Measurements from ENCODE around the gene CAPN8. TPM values are rescaled to one million over a fixed set of nuclear protein-coding genes. Genes with fewer than 3 reads are reported as not detected.

CAPN8 gene
- total and polyA plus RNA-seq, 2 donors (not counting 1 experiment from before 2014, with no cell fraction given), result 0.37 to 0.52 TPM

DNA sequence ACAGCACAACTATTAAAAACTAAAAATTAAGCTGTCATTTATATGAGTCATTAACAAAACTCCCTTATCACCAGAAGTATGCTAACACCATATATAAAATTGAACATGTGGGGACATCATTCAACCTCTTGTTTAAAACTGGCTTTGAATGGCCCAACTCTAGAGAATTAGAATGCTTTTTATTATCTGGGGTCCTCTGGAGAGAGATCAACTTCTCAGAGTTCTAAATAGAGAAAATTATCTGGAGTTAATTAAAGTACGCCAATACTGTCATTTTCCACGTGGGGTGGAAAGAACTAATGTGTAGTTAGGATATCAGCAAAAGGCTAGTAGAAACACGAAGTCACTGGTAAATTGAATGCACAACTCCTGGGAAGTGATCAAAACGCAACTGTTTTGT, 25.6 kb upstream of the CAPN8 start:
- Histone ChIP-seq H3K79me2 (ENCODE audit: control insufficient read depth, insufficient read depth, low read length) (no peaks in the 10 kb centered on the region), H2AFZ (ENCODE audit: insufficient read depth, low read depth, low read length, poor library complexity, severe bottlenecking) (no peak overlapping the region), H3K4me3 (ENCODE audit: control extremely low read depth in 1 of 5, extremely low read depth in 1 of 5, insufficient read depth in 1 of 5, low read depth in 2 of 5, low read length in 4 of 5) (no peak overlapping the region), H4K20me1 (ENCODE audit: control insufficient read depth, insufficient read depth, low read length, poor library complexity, severe bottlenecking) (no peaks in the 10 kb centered on the region), H3K9me3 (ENCODE audit: control extremely low read depth in 1 of 3, control insufficient read depth in 2 of 3, insufficient read depth in 1 of 3, low read length in 2 of 3) (no peaks in the 10 kb centered on the region), H3K27me3 (replicated peaks in 1 of 4; ENCODE audit: control extremely low read depth in 1 of 4, control insufficient read depth in 3 of 4, insufficient read depth in 4 of 4, low read length in 3 of 4) (peaks cover 0 to 5% (median 0%) of the 10 kb centered on the region in 4 experiments), H3K9ac (ENCODE audit: low read length) (no peak overlapping the region), H3K27ac (ENCODE audit: low read length in 2 of 2) (no peak overlapping the region), H3K4me1 (ENCODE audit: control insufficient read depth in 2 of 2, insufficient read depth in 2 of 2, low read length in 2 of 2) (no peaks in the 10 kb centered on the region), H3K36me3 (replicated peaks in 1 of 2; ENCODE audit: control extremely low read depth in 1 of 2, control insufficient read depth in 1 of 2, extremely low read depth in 1 of 2, insufficient read depth in 2 of 2, low read length in 1 of 2) (no peaks in the 10 kb centered on the region), H3K4me2 (replicated peaks; ENCODE audit: low read depth, low read length, poor library complexity, severe bottlenecking) (no peak overlapping the region)
- DNase-seq, result no peak
- ChIA-PET POLR2A (no interaction called here), CTCF (interaction anchor here (0.6 to 1.7 kb wide), 3 partner anchors 58 to 557 kb away, joined by 3 to 6 read pairs (median 3); no protein-coding TSS in a partner anchor)
- no peak for ATAC-seq (ENCODE audit: low read depth)
- Mint-ChIP-seq H3K9me3 (ENCODE audit: insufficient read depth) (no peaks in the 10 kb centered on the region), H3K4me1 (no peaks in the 10 kb centered on the region), H3K27me3 (peaks cover 16% of the 10 kb centered on the region), H3K27ac (no peak overlapping the region), H3K4me3 (no peak overlapping the region)
- intact Hi-C loops (cut with micrococcal nuclease), result no loop called here
- TF ChIP-seq EZH2 (IDR thresholded peaks at IDR 0.05; ENCODE audit: borderline replicate concordance, insufficient read depth, low read depth, low read length, poor library complexity, severe bottlenecking), result no peak
- TF ChIP-seq, protein P1, sequence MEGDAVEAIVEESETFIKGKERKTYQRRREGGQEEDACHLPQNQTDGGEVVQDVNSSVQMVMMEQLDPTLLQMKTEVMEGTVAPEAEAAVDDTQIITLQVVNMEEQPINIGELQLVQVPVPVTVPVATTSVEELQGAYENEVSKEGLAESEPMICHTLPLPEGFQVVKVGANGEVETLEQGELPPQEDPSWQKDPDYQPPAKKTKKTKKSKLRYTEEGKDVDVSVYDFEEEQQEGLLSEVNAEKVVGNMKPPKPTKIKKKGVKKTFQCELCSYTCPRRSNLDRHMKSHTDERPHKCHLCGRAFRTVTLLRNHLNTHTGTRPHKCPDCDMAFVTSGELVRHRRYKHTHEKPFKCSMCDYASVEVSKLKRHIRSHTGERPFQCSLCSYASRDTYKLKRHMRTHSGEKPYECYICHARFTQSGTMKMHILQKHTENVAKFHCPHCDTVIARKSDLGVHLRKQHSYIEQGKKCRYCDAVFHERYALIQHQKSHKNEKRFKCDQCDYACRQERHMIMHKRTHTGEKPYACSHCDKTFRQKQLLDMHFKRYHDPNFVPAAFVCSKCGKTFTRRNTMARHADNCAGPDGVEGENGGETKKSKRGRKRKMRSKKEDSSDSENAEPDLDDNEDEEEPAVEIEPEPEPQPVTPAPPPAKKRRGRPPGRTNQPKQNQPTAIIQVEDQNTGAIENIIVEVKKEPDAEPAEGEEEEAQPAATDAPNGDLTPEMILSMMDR (IDR thresholded peaks at IDR 0.05), result no peak
- 91% methylated on average over 2 of the region's 4 CpGs for WGBS (ENCODE audit: insufficient coverage)

DNA sequence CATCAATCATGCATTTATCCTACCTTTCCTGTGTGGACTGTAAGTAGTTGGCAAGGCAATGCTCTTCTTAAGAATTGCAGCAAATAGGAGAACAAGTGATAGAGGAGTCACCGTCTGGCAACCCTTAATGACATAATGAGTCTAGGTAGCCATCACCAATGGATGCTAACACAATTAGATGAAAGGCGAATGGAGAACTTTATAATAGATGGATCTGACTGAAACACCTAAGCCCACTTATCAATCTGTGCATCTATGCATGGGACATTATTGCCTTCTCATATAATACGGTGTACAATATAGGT, 18.9 kb upstream of the CAPN8 start:
- DNase-seq (no peak), ATAC-seq (ENCODE audit: low read depth) (no peak)
- H3K9me3 Mint-ChIP-seq (ENCODE audit: insufficient read depth), result no peaks in the 10 kb centered on the region
- ChIA-PET CTCF (interaction anchor here (1.0 to 2.0 kb wide), 5 partner anchors 16 to 553 kb away, joined by 4 to 12 read pairs (median 8); no protein-coding TSS in a partner anchor), POLR2A (no interaction called here)
- intact Hi-C loops (cut with micrococcal nuclease), result no loop called here
- no peak overlapping the region for H3K4me2 ChIP-seq (replicated peaks; ENCODE audit: low read depth, low read length, poor library complexity, severe bottlenecking)
- H3K27me3 ChIP-seq (replicated peaks in 1 of 4; ENCODE audit: control extremely low read depth in 1 of 4, control insufficient read depth in 3 of 4, insufficient read depth in 4 of 4, low read length in 3 of 4), result peaks cover 0 to 8% (median 2%) of the 10 kb centered on the region in 4 experiments
- H3K36me3 ChIP-seq (replicated peaks in 1 of 2; ENCODE audit: control extremely low read depth in 1 of 2, control insufficient read depth in 1 of 2, extremely low read depth in 1 of 2, insufficient read depth in 2 of 2, low read length in 1 of 2), result no peaks in the 10 kb centered on the region
- H3K27ac ChIP-seq (ENCODE audit: low read length in 2 of 2), result no peak overlapping the region
- no peaks in the 10 kb centered on the region for H3K9me3 ChIP-seq (ENCODE audit: control extremely low read depth in 1 of 3, control insufficient read depth in 2 of 3, insufficient read depth in 1 of 3, low read length in 2 of 3)
- H4K20me1 ChIP-seq (ENCODE audit: control insufficient read depth, insufficient read depth, low read length, poor library complexity, severe bottlenecking), result no peaks in the 10 kb centered on the region
- peaks cover 30% of the 10 kb centered on the region for H3K27me3 Mint-ChIP-seq
- no peak overlapping the region for H2AFZ ChIP-seq (ENCODE audit: insufficient read depth, low read depth, low read length, poor library complexity, severe bottlenecking)
- no peak overlapping the region for H3K27ac Mint-ChIP-seq
- H3K79me2 ChIP-seq (ENCODE audit: control insufficient read depth, insufficient read depth, low read length), result no peaks in the 10 kb centered on the region
- no peak overlapping the region for H3K4me3 ChIP-seq (ENCODE audit: control extremely low read depth in 1 of 5, extremely low read depth in 1 of 5, insufficient read depth in 1 of 5, low read depth in 2 of 5, low read length in 4 of 5)
- no CpG with 5 or more reads among the region's 3 CpGs for WGBS (ENCODE audit: insufficient coverage)
- H3K4me1 Mint-ChIP-seq, result peaks cover 2% of the 10 kb centered on the region
- no peak overlapping the region for H3K4me3 Mint-ChIP-seq
- TF ChIP-seq, protein P1 (IDR thresholded peaks at IDR 0.05), result peak; percentile 29
- no peak for TF ChIP-seq EZH2 (IDR thresholded peaks at IDR 0.05; ENCODE audit: borderline replicate concordance, insufficient read depth, low read depth, low read length, poor library complexity, severe bottlenecking)
- no peaks in the 10 kb centered on the region for H3K4me1 ChIP-seq (ENCODE audit: control insufficient read depth in 2 of 2, insufficient read depth in 2 of 2, low read length in 2 of 2)
- H3K9ac ChIP-seq (ENCODE audit: low read length), result no peak overlapping the region

Data from B cell (primary cell).